ENCODE data around the gene SAMD4B.
"Not testable (repeated sequence)": the region's sequence is repeated elsewhere in the genome, so short reads cannot be mapped to it uniquely, and the experiment has no call there.

SAMD4B gene

DNA sequence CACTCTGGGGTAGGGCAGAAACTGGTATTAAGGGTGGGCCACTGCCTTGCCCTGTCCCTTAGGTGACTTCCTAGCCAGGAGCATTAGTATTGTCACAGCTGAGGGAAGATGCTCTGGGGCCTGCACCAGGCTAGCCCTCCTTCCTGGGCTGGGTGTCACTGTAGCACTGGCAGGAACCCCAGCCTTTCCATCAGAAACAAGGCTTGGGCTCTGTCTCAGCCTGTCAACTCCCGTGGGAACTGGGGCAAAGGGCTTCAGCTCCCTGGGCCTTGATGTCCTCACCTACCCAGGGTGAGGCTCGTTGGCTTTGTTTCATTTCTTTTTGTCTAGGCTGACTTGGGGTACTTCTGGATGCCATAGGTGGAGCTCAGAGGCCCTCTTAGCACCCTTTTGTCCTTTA is 30.7 kb downstream of the SAMD4B start:
- no peak overlapping the region for H3K27ac ChIP-seq
- TF ChIP-seq, protein P1, sequence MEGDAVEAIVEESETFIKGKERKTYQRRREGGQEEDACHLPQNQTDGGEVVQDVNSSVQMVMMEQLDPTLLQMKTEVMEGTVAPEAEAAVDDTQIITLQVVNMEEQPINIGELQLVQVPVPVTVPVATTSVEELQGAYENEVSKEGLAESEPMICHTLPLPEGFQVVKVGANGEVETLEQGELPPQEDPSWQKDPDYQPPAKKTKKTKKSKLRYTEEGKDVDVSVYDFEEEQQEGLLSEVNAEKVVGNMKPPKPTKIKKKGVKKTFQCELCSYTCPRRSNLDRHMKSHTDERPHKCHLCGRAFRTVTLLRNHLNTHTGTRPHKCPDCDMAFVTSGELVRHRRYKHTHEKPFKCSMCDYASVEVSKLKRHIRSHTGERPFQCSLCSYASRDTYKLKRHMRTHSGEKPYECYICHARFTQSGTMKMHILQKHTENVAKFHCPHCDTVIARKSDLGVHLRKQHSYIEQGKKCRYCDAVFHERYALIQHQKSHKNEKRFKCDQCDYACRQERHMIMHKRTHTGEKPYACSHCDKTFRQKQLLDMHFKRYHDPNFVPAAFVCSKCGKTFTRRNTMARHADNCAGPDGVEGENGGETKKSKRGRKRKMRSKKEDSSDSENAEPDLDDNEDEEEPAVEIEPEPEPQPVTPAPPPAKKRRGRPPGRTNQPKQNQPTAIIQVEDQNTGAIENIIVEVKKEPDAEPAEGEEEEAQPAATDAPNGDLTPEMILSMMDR (IDR thresholded peaks at IDR 0.05) = no peak
- no peak for TF ChIP-seq ZFX (IDR thresholded peaks at IDR 0.05; ENCODE audit: borderline replicate concordance)

DNA sequence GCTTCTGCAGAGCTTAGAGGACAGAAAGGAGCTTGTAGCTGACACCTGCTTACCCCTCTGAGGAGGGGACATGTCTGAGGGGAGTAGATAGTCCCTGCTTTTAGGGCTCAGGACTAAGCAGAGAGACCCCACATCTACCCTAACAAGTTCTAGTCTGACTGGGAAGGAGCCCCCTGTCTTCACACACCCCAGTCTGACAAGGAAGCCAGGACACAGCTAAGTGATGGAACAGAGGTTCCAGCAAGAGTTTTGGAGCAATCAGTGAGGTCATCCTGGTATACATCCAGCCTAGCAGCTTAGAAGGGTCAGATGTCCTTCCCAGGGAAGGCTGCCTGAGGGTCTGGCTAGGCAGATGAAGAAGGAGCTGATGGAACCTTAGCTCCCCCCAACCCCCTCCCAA is 33.7 kb downstream of the SAMD4B start:
- no peak overlapping the region for H3K27ac ChIP-seq
- TF ChIP-seq, protein P1 (IDR thresholded peaks at IDR 0.05) = no peak
- no peak for TF ChIP-seq ZFX (IDR thresholded peaks at IDR 0.05; ENCODE audit: borderline replicate concordance)

DNA sequence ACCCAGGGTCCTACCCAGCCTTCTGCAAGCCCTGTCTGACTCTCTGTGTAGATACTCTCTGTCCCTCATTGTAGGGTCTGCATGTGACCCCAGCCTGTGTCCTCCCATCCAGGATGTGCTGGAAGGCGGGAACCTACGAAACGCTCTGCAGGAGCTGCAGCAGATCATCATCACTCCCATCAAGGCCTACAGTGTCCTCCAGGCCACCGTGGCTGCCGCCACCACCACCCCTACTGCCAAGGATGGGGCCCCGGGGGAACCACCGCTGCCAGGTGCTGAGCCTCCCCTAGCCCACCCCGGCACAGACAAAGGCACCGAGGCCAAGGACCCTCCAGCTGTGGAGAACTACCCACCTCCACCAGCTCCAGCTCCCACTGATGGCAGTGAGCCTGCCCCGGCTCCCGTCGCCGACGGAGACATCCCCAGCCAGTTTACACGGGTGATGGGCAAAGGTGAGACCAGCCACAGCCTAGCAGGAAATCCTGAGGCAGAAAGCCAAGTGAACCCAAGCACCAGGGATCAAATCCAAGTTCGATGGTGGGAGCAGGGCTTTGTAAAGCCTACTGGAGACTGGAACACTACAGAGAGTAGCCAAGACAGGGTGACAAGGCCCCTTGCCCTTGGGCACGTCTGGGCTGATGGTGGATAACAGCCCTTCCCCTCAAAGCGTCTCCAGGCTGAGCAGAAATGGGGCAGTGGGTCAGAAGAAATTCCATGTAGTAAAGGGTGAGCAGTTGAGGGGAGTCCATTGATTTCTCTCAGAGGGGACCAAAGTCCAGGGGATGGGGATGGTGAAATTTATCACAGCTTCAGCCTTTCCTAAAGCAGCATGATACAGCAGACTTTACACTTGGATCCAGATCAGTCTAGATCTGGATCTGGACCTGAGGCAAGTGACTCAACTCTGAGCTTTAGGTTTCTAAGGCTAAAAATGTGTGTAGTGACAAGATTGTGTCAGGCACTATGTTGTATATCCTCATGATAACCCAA is 35.4 kb downstream of the SAMD4B start:
- TF ChIP-seq ZFX (IDR thresholded peaks at IDR 0.05; ENCODE audit: borderline replicate concordance) = no peak
- TF ChIP-seq, protein P1 (IDR thresholded peaks at IDR 0.05) = no peak

DNA sequence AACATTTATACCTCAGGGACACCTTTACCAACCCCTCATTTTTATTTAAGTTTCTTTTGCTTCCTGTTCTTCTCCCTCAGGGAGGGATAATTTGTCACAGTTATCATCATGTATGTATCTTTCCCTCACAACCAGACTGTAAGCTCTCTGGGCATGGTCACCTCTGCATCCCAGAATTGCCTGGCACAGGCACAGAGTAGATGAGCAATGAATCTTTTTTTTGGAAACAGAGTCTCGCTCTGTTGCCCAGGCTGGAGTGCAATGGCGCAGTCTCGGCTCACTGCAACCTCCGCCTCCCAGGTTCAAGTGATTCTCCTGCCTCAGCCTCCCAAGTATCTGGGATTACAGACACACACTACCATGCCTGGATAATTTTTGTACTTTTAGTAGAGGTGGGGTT is 37.1 kb downstream of the SAMD4B start:
- H3K27ac ChIP-seq = not testable (repeated sequence)

More for the DNA sequence above, 35.4 kb downstream of the SAMD4B start:
- H3K27ac ChIP-seq = no peak overlapping the region

DNA sequence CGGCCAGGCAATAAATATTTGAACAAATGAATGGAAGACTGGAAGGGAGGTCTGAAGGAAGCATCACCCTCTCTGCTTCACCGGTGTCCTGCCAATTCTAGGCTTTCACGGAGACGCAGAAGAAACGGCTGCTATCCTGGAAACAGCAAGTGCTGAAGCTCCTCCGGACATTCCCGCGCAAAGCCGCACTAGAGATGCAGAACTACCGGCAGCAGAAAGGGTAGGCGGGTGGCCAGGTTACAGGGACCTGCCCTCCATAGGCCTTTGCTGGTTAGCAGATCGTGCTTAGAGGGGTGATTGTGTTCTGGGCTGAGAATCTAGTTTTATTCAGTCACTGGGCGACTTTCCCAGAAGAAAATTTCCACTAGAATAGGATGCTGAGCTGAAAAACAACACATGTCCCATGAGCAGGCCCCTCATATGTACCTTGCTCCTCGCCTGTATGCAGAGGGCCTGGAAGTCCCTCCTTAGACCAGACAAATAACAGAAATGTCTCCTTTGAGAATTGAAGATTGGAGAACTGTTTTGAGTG is 37.7 kb downstream of the SAMD4B start:
- TF ChIP-seq, protein P1 (IDR thresholded peaks at IDR 0.05) = no peak
- TF ChIP-seq ZFX (IDR thresholded peaks at IDR 0.05; ENCODE audit: borderline replicate concordance) = no peak

DNA sequence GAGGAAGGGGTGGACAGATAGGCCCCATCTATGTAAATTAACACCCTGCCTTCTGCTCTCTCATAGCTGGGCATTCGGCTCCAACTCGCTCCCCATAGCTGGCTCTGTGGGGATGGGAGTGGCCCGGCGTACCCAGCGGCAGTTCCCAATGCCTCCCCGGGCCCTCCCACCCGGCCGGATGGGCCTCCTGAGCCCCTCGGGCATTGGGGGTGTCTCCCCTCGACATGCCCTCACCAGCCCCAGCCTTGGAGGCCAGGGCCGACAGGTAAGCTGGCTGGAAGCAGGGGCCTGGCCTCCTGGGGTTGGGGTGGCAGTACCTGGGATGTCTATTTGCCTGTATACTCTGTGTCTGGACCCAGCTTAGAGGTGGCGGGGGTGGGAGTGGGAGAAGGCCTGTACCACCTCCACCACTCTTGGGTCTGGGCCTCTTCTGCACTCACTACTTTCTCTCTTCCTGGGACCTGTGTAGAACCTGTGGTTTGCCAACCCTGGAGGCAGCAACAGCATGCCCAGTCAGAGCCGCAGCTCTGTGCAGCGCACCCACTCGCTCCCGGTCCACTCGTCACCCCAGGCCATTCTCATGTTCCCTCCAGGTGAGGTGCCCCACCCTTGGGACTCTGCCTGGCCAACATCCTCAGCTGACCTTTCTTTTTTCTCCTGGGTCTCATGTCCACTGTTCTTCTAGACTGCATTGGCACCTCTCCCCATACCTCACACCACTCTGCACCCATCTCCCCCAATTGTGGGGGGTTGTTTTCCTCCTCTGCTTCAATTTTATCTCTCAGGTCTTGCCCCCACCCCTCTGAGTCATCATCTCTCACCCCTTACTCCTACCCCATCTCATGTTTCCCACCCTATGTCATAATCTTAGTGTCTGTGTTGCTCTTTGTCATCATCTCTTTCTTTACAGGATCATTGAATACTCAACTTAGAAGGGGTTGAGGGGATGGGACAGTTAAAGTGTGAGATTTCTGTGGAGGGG is 38.6 kb downstream of the SAMD4B start:
- no peak overlapping the region for H3K27ac ChIP-seq
- TF ChIP-seq ZFX (IDR thresholded peaks at IDR 0.05; ENCODE audit: borderline replicate concordance) = no peak
- TF ChIP-seq, protein P1 (IDR thresholded peaks at IDR 0.05) = no peak

More for the DNA sequence above, 37.7 kb downstream of the SAMD4B start:
- no peak overlapping the region for H3K27ac ChIP-seq

DNA sequence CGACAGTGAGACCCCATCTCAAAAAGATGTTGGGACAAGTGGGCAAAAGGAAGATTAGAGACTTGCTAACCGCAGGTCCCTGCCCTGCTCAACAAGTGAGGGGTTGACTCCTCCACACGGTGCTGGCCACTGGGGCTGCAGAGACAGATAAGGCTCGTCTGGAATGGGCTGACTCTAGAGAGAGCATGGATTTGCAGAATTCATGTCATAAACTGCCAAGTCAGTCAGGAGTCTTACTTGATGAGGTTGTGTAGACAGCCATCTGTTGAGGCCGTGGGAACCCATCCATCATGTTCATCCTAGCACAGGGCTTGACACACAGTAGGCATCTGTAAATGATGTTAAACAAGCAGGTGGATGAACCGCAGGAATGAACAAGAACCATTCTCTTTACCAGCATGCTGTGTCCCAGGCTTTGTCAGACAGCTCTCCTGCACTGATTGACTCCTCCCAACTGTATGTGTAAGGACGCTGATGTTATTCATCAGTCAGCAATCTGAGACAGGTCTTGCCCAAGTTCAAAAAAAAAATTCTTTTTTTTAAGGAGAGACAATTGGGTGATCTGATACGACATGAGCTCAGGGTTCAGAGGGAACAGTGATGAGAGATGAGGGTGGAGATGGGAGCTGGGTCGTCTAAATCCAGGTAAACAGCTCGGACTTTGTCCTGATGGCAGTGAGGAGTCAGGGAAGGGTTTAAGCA is 39.8 kb downstream of the SAMD4B start:
- TF ChIP-seq, protein P1 (IDR thresholded peaks at IDR 0.05) = no peak
- no peak for TF ChIP-seq ZFX (IDR thresholded peaks at IDR 0.05; ENCODE audit: borderline replicate concordance)

More for the DNA sequence above, 39.8 kb downstream of the SAMD4B start:
- no peak overlapping the region for H3K27ac ChIP-seq
